H9 (cell line): ENCODE results near the gene SLC35F5. TPM values are rescaled to one million over a fixed set of nuclear protein-coding genes. Genes with fewer than 3 reads are reported as not detected.

Experiments
- DNase-seq: peaks from one replicate; pipeline ENCODE4 v3.0.0-alpha.2; 2017
- H2AFZ ChIP-seq: one replicate; pipeline ENCODE4 v1.6.1; 2013; ENCODE audit warnings: mild to moderate bottlenecking, low read length, control low read depth, moderate library complexity
- H2AK5ac ChIP-seq: 2 replicates; pipeline ENCODE4 v1.6.1; 2013; ENCODE audit warnings: low read length, control low read depth, mixed read lengths; ENCODE audit not compliant: insufficient read length
- H2BK120ac ChIP-seq: one replicate; pipeline ENCODE4 v1.6.1; 2013; ENCODE audit warnings: low read depth, mild to moderate bottlenecking, low read length, control low read depth, inconsistent platforms; ENCODE audit not compliant: poor library complexity, severe bottlenecking
- H2BK12ac ChIP-seq: 2 replicates; pipeline ENCODE4 v1.6.1; 2013; ENCODE audit warnings: low read length, control low read depth, mixed read lengths, low read depth; ENCODE audit not compliant: insufficient read length
- H2BK15ac ChIP-seq: 2 replicates; pipeline ENCODE4 v1.6.1; 2013; ENCODE audit warnings: low read depth, low read length, control low read depth
- H2BK20ac ChIP-seq: one replicate; pipeline ENCODE4 v1.6.1; 2013; ENCODE audit warnings: low read depth, mild to moderate bottlenecking, low read length, control low read depth, inconsistent platforms; ENCODE audit not compliant: poor library complexity, severe bottlenecking
- H2BK5ac ChIP-seq: 2 replicates; pipeline ENCODE4 v1.6.1; 2013; ENCODE audit warnings: low read length, control low read depth, mixed read lengths; ENCODE audit not compliant: insufficient read length
- H3K14ac ChIP-seq: 2 replicates; pipeline ENCODE4 v1.6.1; 2013; ENCODE audit warnings: low read length, control low read depth; ENCODE audit not compliant: insufficient read depth
- H3K18ac ChIP-seq: 2 replicates; pipeline ENCODE4 v1.6.1; 2013; ENCODE audit warnings: low read depth, mild to moderate bottlenecking, mixed read lengths, low read length, control low read depth; ENCODE audit not compliant: insufficient read length
- H3K23ac ChIP-seq: 2 replicates; pipeline ENCODE4 v1.6.1; 2013; ENCODE audit warnings: low read length, control low read depth, mixed read lengths, low read depth; ENCODE audit not compliant: insufficient read length
- H3K23me2 ChIP-seq: 2 replicates; pipeline ENCODE4 v1.6.1; 2013; ENCODE audit warnings: low read depth, mild to moderate bottlenecking, mixed read lengths, low read length, control low read depth; ENCODE audit not compliant: insufficient read length, poor library complexity, severe bottlenecking
- H3K27ac ChIP-seq: 2 replicates; pipeline ENCODE4 v1.5.1; 2013; ENCODE audit warnings: low read length, control low read depth, mixed read lengths, low read depth; ENCODE audit not compliant: insufficient read length
- H3K27me3 ChIP-seq: 2 replicates; pipeline ENCODE4 v1.6.1; 2013; ENCODE audit warnings: low read length, control low read depth, inconsistent platforms; ENCODE audit not compliant: insufficient read depth
- H3K4ac ChIP-seq: 2 replicates; pipeline ENCODE4 v1.6.1; 2013; ENCODE audit warnings: low read depth, mild to moderate bottlenecking, control low read depth, inconsistent platforms, low read length, moderate library complexity
- H3K4me1 ChIP-seq: 2 replicates; pipeline ENCODE4 v1.6.1; 2013; ENCODE audit warnings: low read length, control low read depth, inconsistent platforms; ENCODE audit not compliant: insufficient read depth
- H3K4me2 ChIP-seq: 2 replicates; pipeline ENCODE4 v1.6.1; 2013; ENCODE audit warnings: low read length, control low read depth, mixed read lengths; ENCODE audit not compliant: insufficient read length, insufficient read depth
- H3K56ac ChIP-seq: 2 replicates; pipeline ENCODE4 v1.6.1; 2013; ENCODE audit warnings: low read depth, mild to moderate bottlenecking, mixed read lengths, low read length, control low read depth; ENCODE audit not compliant: insufficient read length
- H3K79me1 ChIP-seq: 2 replicates; pipeline ENCODE4 v1.6.1; 2013; ENCODE audit warnings: low read depth, mild to moderate bottlenecking, moderate library complexity, low read length, control low read depth, inconsistent platforms; ENCODE audit not compliant: insufficient read depth, poor library complexity, severe bottlenecking
- H3K79me2 ChIP-seq: 2 replicates; pipeline ENCODE4 v1.6.1; 2013; ENCODE audit warnings: low read length, control low read depth, inconsistent platforms; ENCODE audit not compliant: insufficient read depth
- H3K9ac ChIP-seq: 2 replicates; pipeline ENCODE4 v1.6.1; 2013; ENCODE audit warnings: low read length, control low read depth, mixed read lengths; ENCODE audit not compliant: insufficient read length; ENCODE audit errors: extremely low read depth
- H3K9me3 ChIP-seq: one replicate; pipeline ENCODE4 v1.6.1; 2013; ENCODE audit warnings: low read depth, low read length, inconsistent platforms; ENCODE audit not compliant: control insufficient read depth
- H3T11ph ChIP-seq: one replicate; pipeline ENCODE4 v1.6.1; 2013; ENCODE audit warnings: mild to moderate bottlenecking, low read length, control low read depth, inconsistent platforms
- H4K20me1 ChIP-seq: one replicate; pipeline ENCODE4 v1.6.1; 2013; ENCODE audit not compliant: control insufficient read depth, insufficient read length, insufficient read depth
- H4K5ac ChIP-seq: 2 replicates; pipeline ENCODE4 v1.6.1; 2013; ENCODE audit warnings: low read depth, mild to moderate bottlenecking, mixed read lengths, low read length, control low read depth; ENCODE audit not compliant: insufficient read length
- H4K8ac ChIP-seq: replicated peaks from 2 replicates; pipeline ENCODE4 v1.6.1; 2013; ENCODE audit warnings: low read length, control low read depth, mixed read lengths, low read depth; ENCODE audit not compliant: insufficient read length
- H4K91ac ChIP-seq: 2 replicates; pipeline ENCODE4 v1.6.1; 2013; ENCODE audit warnings: low read depth, mild to moderate bottlenecking, moderate library complexity, mixed read lengths, low read length, control low read depth; ENCODE audit not compliant: insufficient read length
- H3K27ac Mint-ChIP-seq, 3 experiments: 2 replicates in 2 of 3; 3 replicates in 1 of 3; pipeline ENCODE4 v1.8.0; 2020 to 2021; ENCODE audit warnings: mixed read lengths in 3 of 3, mild to moderate bottlenecking in 1 of 3, moderate library complexity in 1 of 3
- H3K27me3 Mint-ChIP-seq: 2 replicates; pipeline ENCODE4 v1.8.0; 2021; ENCODE audit warnings: low read depth, mild to moderate bottlenecking, moderate library complexity, mixed read lengths
- H3K36me3 Mint-ChIP-seq, 3 experiments: 2 replicates in 2 of 3; 3 replicates in 1 of 3; pipeline ENCODE4 v1.8.0; 2020 to 2021; ENCODE audit warnings: low read depth in 3 of 3, mixed read lengths in 3 of 3; ENCODE audit not compliant: insufficient read depth in 1 of 3
- H3K4me1 Mint-ChIP-seq, 2 experiments: 2 replicates each; pipeline ENCODE4 v1.8.0; 2020; ENCODE audit warnings: mixed read lengths in 2 of 2
- H3K4me3 Mint-ChIP-seq, 2 experiments: 2 replicates in 1 of 2; 3 replicates in 1 of 2; pipeline ENCODE4 v1.8.0; 2020 to 2021; ENCODE audit warnings: mild to moderate bottlenecking in 2 of 2, mixed read lengths in 2 of 2, moderate library complexity in 1 of 2
- H3K9me3 Mint-ChIP-seq, 2 experiments: 2 replicates in 1 of 2; 3 replicates in 1 of 2; pipeline ENCODE4 v1.8.0; 2020; ENCODE audit warnings: mild to moderate bottlenecking in 2 of 2, mixed read lengths in 2 of 2, moderate library complexity in 1 of 2
- CTCF ChIP-seq: fragments of 200-600 bp; sonication (generic); conservative IDR thresholded peaks from 3 replicates; pipeline ENCODE4 v1.8.0; 2021; ENCODE audit warnings: antibody characterized with exemption, mild to moderate bottlenecking
- WGBS: extraction: QIAGEN DNeasy Blood & Tissue Kit; methylation state at CpG from one replicate; pipeline ENCODE4 v1.1.7; 2013; ENCODE audit warnings: missing lambda C conversion rate, low lambda C conversion rate, mixed read lengths; ENCODE audit not compliant: insufficient read length; ENCODE audit errors: extremely low coverage; 5-methylcytosine and 5-hydroxymethylcytosine counted together
- total RNA-seq: library from RNA; stranded (reverse); gene quantifications from 2 replicates; pipeline ENCODE4 v1.2.1, GENCODE V29; 2021

Gene SLC35F5
- total RNA-seq, 1 experiment from 2014 or later, result 31.3 TPM

GRCh38 chr2:113777371-113777770 lies 20.9 kb upstream of the SLC35F5 start:
- no peaks in the 10 kb centered on the region for H3K79me2 ChIP-seq
- no peaks in the 10 kb centered on the region for H3K4me1 ChIP-seq
- H3K9ac ChIP-seq, result no peak overlapping the region
- WGBS, result no CpG with 5 or more reads among the region's 3 CpGs
- H3K9me3 ChIP-seq, result no peaks in the 10 kb centered on the region
- H3K14ac ChIP-seq, result no peak overlapping the region
- H3K79me1 ChIP-seq, result no peaks in the 10 kb centered on the region
- Mint-ChIP-seq H3K4me1 (no peaks in the 10 kb centered on the region), H3K27me3 (peaks cover 2% of the 10 kb centered on the region; the same call in 1 of the 2 replicates), H3K36me3 (no peaks in the 10 kb centered on the region), H3K27ac (no peak overlapping the region), H3K4me3 (no peak overlapping the region), H3K9me3 (no peaks in the 10 kb centered on the region)
- H3K23ac ChIP-seq, result no peak overlapping the region
- no peak overlapping the region for H3K18ac ChIP-seq
- no peak overlapping the region for H4K91ac ChIP-seq
- no peak overlapping the region for H3K56ac ChIP-seq
- H3K27me3 ChIP-seq, result no peaks in the 10 kb centered on the region
- H3T11ph ChIP-seq, result no peak overlapping the region
- no peak overlapping the region for H2BK12ac ChIP-seq
- no peak overlapping the region for H2AK5ac ChIP-seq
- H4K5ac ChIP-seq, result no peak overlapping the region
- H4K8ac ChIP-seq, result no peak overlapping the region
- no peaks in the 10 kb centered on the region for H4K20me1 ChIP-seq
- no peak for TF ChIP-seq CTCF
- H2BK20ac ChIP-seq, result no peak overlapping the region
- no peak overlapping the region for H3K4me2 ChIP-seq
- H3K27ac ChIP-seq, result no peak overlapping the region
- H2BK15ac ChIP-seq, result no peak overlapping the region
- H3K23me2 ChIP-seq, result no peaks in the 10 kb centered on the region
- no peak overlapping the region for H2AFZ ChIP-seq
- no peak overlapping the region for H2BK120ac ChIP-seq
- no peak overlapping the region for H2BK5ac ChIP-seq
- DNase-seq, result no peak
- H3K4ac ChIP-seq, result no peak overlapping the region
